ACC112 (cell line): ENCODE measurements around the gene B3GLCT.
"Not testable (repeated sequence)": the region's sequence is repeated elsewhere in the genome, so short reads cannot be mapped to it uniquely, and the experiment has no call there.

Source experiments
- H2AFZ ChIP-seq: fragments of 200-600 bp; sonication (generic); one replicate; pipeline ENCODE4 v1.6.0; 2017; ENCODE audit warnings: antibody characterized with exemption, low read length; ENCODE audit not compliant: unreplicated experiment
- H3K27ac ChIP-seq: fragments of 200-600 bp; sonication (generic); 2 replicates; pipeline ENCODE4 v1.5.1; 2014; ENCODE audit warnings: low read depth, mild to moderate bottlenecking, antibody characterized with exemption, low read length, moderate library complexity
- H3K27me3 ChIP-seq: fragments of 200-600 bp; sonication (generic); 2 replicates; pipeline ENCODE4 v1.6.1; 2014; ENCODE audit warnings: mild to moderate bottlenecking, antibody characterized with exemption, low read length, moderate library complexity, mixed read lengths; ENCODE audit not compliant: insufficient read depth
- H3K36me3 ChIP-seq: fragments of 200-600 bp; sonication (generic); 2 replicates; pipeline ENCODE4 v1.6.1; 2016; ENCODE audit warnings: mild to moderate bottlenecking, antibody characterized with exemption, low read length, moderate library complexity, mixed read lengths; ENCODE audit not compliant: insufficient read depth
- H3K4me1 ChIP-seq: fragments of 200-600 bp; sonication (generic); one replicate; pipeline ENCODE4 v1.6.1; 2016; ENCODE audit warnings: low read length, mixed read lengths; ENCODE audit not compliant: insufficient read depth, unreplicated experiment, control insufficient read depth
- H3K4me3 ChIP-seq: fragments of 200-600 bp; sonication (generic); 2 replicates; pipeline ENCODE4 v1.5.1; 2014; ENCODE audit warnings: mild to moderate bottlenecking, low read depth, low read length
- H3K79me2 ChIP-seq: fragments of 200-600 bp; sonication (generic); one replicate; pipeline ENCODE4 v1.6.0; 2016; ENCODE audit warnings: low read length; ENCODE audit not compliant: control insufficient read depth, unreplicated experiment, insufficient read depth

The B3GLCT gene

GRCh38 chr13:31322026-31322425 is 122.3 kb downstream of the B3GLCT start:
- no peaks in the 10 kb centered on the region for H3K79me2 ChIP-seq
- H2AFZ ChIP-seq, result no peak overlapping the region
- peaks cover 3% of the 10 kb centered on the region for H3K4me1 ChIP-seq
- no peak overlapping the region for H3K27ac ChIP-seq
- no peak overlapping the region for H3K4me3 ChIP-seq
- no peaks in the 10 kb centered on the region for H3K27me3 ChIP-seq
- no peaks in the 10 kb centered on the region for H3K36me3 ChIP-seq

GRCh38 chr13:31322702-31323405 is 123.1 kb downstream of the B3GLCT start:
- Histone ChIP-seq H3K27ac (no peak overlapping the region), H3K27me3 (no peaks in the 10 kb centered on the region), H3K4me1 (peaks cover 3% of the 10 kb centered on the region), H2AFZ (no peak overlapping the region), H3K4me3 (no peak overlapping the region), H3K79me2 (no peaks in the 10 kb centered on the region), H3K36me3 (no peaks in the 10 kb centered on the region)

GRCh38 chr13:31327182-31327860 is 127.5 kb downstream of the B3GLCT start:
- no peaks in the 10 kb centered on the region for H3K27me3 ChIP-seq
- H3K36me3 ChIP-seq, result no peaks in the 10 kb centered on the region
- H3K4me1 ChIP-seq, result no peaks in the 10 kb centered on the region
- H2AFZ ChIP-seq, result peak overlapping the region; percentile 54
- no peak overlapping the region for H3K27ac ChIP-seq
- H3K79me2 ChIP-seq, result no peaks in the 10 kb centered on the region
- no peak overlapping the region for H3K4me3 ChIP-seq

GRCh38 chr13:31328549-31329235 is 128.9 kb downstream of the B3GLCT start:
- H3K4me3 ChIP-seq, result no peak overlapping the region
- no peak overlapping the region for H2AFZ ChIP-seq
- H3K27ac ChIP-seq, result no peak overlapping the region
- H3K79me2 ChIP-seq, result no peaks in the 10 kb centered on the region
- no peaks in the 10 kb centered on the region for H3K4me1 ChIP-seq
- no peaks in the 10 kb centered on the region for H3K36me3 ChIP-seq
- H3K27me3 ChIP-seq, result no peaks in the 10 kb centered on the region

GRCh38 chr13:31330236-31330635 is 130.5 kb downstream of the B3GLCT start:
- no peak overlapping the region for H2AFZ ChIP-seq
- no peaks in the 10 kb centered on the region for H3K36me3 ChIP-seq
- H3K4me1 ChIP-seq, result no peaks in the 10 kb centered on the region
- no peak overlapping the region for H3K27ac ChIP-seq
- no peaks in the 10 kb centered on the region for H3K27me3 ChIP-seq
- H3K4me3 ChIP-seq, result no peak overlapping the region
- no peaks in the 10 kb centered on the region for H3K79me2 ChIP-seq

GRCh38 chr13:31331068-31331467 is 131.3 kb downstream of the B3GLCT start:
- Histone ChIP-seq H3K27ac (no peak overlapping the region), H3K79me2 (no peaks in the 10 kb centered on the region), H3K27me3 (0 out of 2 replicates have a peak, but pooled peaks cover 4% of the 10 kb centered on the region), H3K4me3 (no peak overlapping the region), H2AFZ (no peak overlapping the region), H3K4me1 (no peaks in the 10 kb centered on the region), H3K36me3 (no peaks in the 10 kb centered on the region)

- Histone ChIP-seq H3K4me1 (no peaks in the 10 kb centered on the region), H3K27ac (no peak overlapping the region), H3K79me2 (no peaks in the 10 kb centered on the region), H3K27me3 (0 out of 2 replicates have a peak, but pooled peaks cover 7% of the 10 kb centered on the region), H3K36me3 (no peaks in the 10 kb centered on the region), H3K4me3 (no peak overlapping the region), H2AFZ (no peak overlapping the region)
Measured at GRCh38 chr13:31334547-31334946, 134.8 kb downstream of the B3GLCT start.

- Histone ChIP-seq H3K4me3 (no peak overlapping the region), H3K36me3 (no peaks in the 10 kb centered on the region), H3K4me1 (no peaks in the 10 kb centered on the region), H2AFZ (no peak overlapping the region), H3K27me3 (0 out of 2 replicates have a peak, but pooled peaks cover 7% of the 10 kb centered on the region), H3K27ac (no peak overlapping the region), H3K79me2 (no peaks in the 10 kb centered on the region)
Measured at GRCh38 chr13:31334994-31335557, 135.3 kb downstream of the B3GLCT start.

GRCh38 chr13:31339616-31340015 is 139.8 kb downstream of the B3GLCT start:
- not testable (repeated sequence) for H3K4me1 ChIP-seq, H3K27me3 ChIP-seq, H3K27ac ChIP-seq, H2AFZ ChIP-seq, H3K79me2 ChIP-seq, H3K4me3 ChIP-seq, H3K36me3 ChIP-seq

GRCh38 chr13:31340848-31341247 is 141.1 kb downstream of the B3GLCT start:
- H3K36me3 ChIP-seq, H2AFZ ChIP-seq, H3K79me2 ChIP-seq, H3K4me3 ChIP-seq, H3K27ac ChIP-seq, H3K27me3 ChIP-seq, H3K4me1 ChIP-seq: not testable (repeated sequence)
